WTC11 (cell line): Measurements from ENCODE around the gene CD300LG.

Source experiments
- ATF1 ChIP-seq: sonication (generic); formaldehyde crosslinking; IDR thresholded peaks from 2 replicates; pipeline ENCODE4 v1.8.1; 2023; ENCODE audit warnings: mild to moderate bottlenecking, moderate library complexity, missing genetic modification reagents
- ATF2 ChIP-seq: sonication (generic); formaldehyde crosslinking; IDR thresholded peaks from 2 replicates; pipeline ENCODE4 v1.8.1; 2022; ENCODE audit warnings: low read depth, missing genetic modification reagents, borderline replicate concordance
- ATF6 ChIP-seq: sonication (generic); formaldehyde crosslinking; IDR thresholded peaks from 2 replicates; pipeline ENCODE4 v1.8.1; 2023; ENCODE audit warnings: mild to moderate bottlenecking, missing genetic modification reagents
- CTCF ChIP-seq: fragments of 200-600 bp; IDR thresholded peaks from 2 replicates; pipeline ENCODE4 v1.8.0; 2022; ENCODE audit warnings: antibody characterized with exemption
- FOXJ3 ChIP-seq: sonication (generic); formaldehyde crosslinking; IDR thresholded peaks from 2 replicates; pipeline ENCODE4 v1.9.0; 2021; ENCODE audit warnings: missing genetic modification reagents, mild to moderate bottlenecking, borderline replicate concordance
- FOXK1 ChIP-seq: sonication (generic); formaldehyde crosslinking; IDR thresholded peaks from 2 replicates; pipeline ENCODE4 v1.8.0; 2022; ENCODE audit warnings: mild to moderate bottlenecking, moderate library complexity, missing genetic modification reagents
- NR2C2 ChIP-seq: sonication (generic); formaldehyde crosslinking; IDR thresholded peaks from 2 replicates; pipeline ENCODE4 v1.8.0; 2022; ENCODE audit warnings: mild to moderate bottlenecking, missing genetic modification reagents
- RELA ChIP-seq: sonication (generic); formaldehyde crosslinking; IDR thresholded peaks from 2 replicates; pipeline ENCODE4 v1.8.1; 2022; ENCODE audit warnings: missing genetic modification reagents, mild to moderate bottlenecking, borderline replicate concordance
- SOX15 ChIP-seq: fragments of 250-450 bp; sonication (Bioruptor Pico); IDR thresholded peaks from 2 replicates; pipeline ENCODE4 v1.9.0; 2021; ENCODE audit warnings: mild to moderate bottlenecking
- SP1 ChIP-seq: sonication (generic); formaldehyde crosslinking; conservative IDR thresholded peaks from 2 replicates; pipeline ENCODE4 v1.8.1; 2022; ENCODE audit warnings: missing genetic modification reagents
- TEAD4 ChIP-seq: sonication (generic); formaldehyde crosslinking; IDR thresholded peaks from 2 replicates; pipeline ENCODE4 v1.8.0; 2022; ENCODE audit warnings: mild to moderate bottlenecking, missing genetic modification reagents
- ZNF232 ChIP-seq: sonication (generic); formaldehyde crosslinking; IDR thresholded peaks from 2 replicates; pipeline ENCODE4 v1.8.0; 2022; ENCODE audit warnings: mild to moderate bottlenecking, missing genetic modification reagents
- ZNF512 ChIP-seq: sonication (generic); formaldehyde crosslinking; IDR thresholded peaks from 2 replicates; pipeline ENCODE4 v1.8.1; 2022; ENCODE audit warnings: missing genetic modification reagents, borderline replicate concordance
- TF ChIP-seq, protein P1 (sequence below): sonication (generic); formaldehyde crosslinking; IDR thresholded peaks from 2 replicates; pipeline ENCODE4 v1.8.0; 2022; ENCODE audit warnings: missing genetic modification reagents

- no peak for TF ChIP-seq SOX15
- TF ChIP-seq CTCF = no peak
- no peak for TF ChIP-seq FOXK1
- TF ChIP-seq RELA (CRISPR knock-in tag) = no peak
- TF ChIP-seq, protein P1, sequence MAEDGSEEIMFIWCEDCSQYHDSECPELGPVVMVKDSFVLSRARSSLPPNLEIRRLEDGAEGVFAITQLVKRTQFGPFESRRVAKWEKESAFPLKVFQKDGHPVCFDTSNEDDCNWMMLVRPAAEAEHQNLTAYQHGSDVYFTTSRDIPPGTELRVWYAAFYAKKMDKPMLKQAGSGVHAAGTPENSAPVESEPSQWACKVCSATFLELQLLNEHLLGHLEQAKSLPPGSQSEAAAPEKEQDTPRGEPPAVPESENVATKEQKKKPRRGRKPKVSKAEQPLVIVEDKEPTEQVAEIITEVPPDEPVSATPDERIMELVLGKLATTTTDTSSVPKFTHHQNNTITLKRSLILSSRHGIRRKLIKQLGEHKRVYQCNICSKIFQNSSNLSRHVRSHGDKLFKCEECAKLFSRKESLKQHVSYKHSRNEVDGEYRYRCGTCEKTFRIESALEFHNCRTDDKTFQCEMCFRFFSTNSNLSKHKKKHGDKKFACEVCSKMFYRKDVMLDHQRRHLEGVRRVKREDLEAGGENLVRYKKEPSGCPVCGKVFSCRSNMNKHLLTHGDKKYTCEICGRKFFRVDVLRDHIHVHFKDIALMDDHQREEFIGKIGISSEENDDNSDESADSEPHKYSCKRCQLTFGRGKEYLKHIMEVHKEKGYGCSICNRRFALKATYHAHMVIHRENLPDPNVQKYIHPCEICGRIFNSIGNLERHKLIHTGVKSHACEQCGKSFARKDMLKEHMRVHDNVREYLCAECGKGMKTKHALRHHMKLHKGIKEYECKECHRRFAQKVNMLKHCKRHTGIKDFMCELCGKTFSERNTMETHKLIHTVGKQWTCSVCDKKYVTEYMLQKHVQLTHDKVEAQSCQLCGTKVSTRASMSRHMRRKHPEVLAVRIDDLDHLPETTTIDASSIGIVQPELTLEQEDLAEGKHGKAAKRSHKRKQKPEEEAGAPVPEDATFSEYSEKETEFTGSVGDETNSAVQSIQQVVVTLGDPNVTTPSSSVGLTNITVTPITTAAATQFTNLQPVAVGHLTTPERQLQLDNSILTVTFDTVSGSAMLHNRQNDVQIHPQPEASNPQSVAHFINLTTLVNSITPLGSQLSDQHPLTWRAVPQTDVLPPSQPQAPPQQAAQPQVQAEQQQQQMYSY (CRISPR knock-in tag) = no peak
- no peak for TF ChIP-seq ZNF512 (CRISPR knock-in tag)
- TF ChIP-seq ATF2 (CRISPR knock-in tag) = no peak
- no peak for TF ChIP-seq NR2C2 (CRISPR knock-in tag)
- TF ChIP-seq SP1 (CRISPR knock-in tag) = no peak
- TF ChIP-seq ZNF232 (CRISPR knock-in tag) = no peak
- TF ChIP-seq ATF6 (CRISPR knock-in tag) = no peak
- TF ChIP-seq ATF1 (CRISPR knock-in tag) = no peak
- TF ChIP-seq FOXJ3 (CRISPR knock-in tag) = no peak
- TF ChIP-seq TEAD4 (CRISPR knock-in tag) = no peak
Measured at GRCh38 chr17:43844241-43844640, 2.7 kb upstream of the CD300LG start.
